AG20443 (cell line): ENCODE data around the gene RASGRP3.
"Not testable (repeated sequence)": the region's sequence is repeated elsewhere in the genome, so short reads cannot be mapped to it uniquely, and the experiment has no call there.

Experiments used
- DNase-seq: peaks from one replicate; pipeline ENCODE4 v3.0.0; 2012; ENCODE audit warnings: low spot score, mixed read lengths

Gene RASGRP3

GRCh38 chr2:33476131-33476792 is at the start of gene RASGRP3:
TSS of gene RASGRP3 (plus strand) at chr2:33476649. CDS start at chr2:33515137, 38,488 bp downstream.
- DNase-seq = peak; percentile 91

- DNase-seq = no peak
Observed at GRCh38 chr2:33426666-33427231, 49.7 kb upstream of the RASGRP3 start.

GRCh38 chr2:33430077-33430476 is 46.4 kb upstream of the RASGRP3 start:
- no peak for DNase-seq

GRCh38 chr2:33430856-33431255 is 45.6 kb upstream of the RASGRP3 start:
- no peak for DNase-seq

GRCh38 chr2:33432871-33433270 is 43.6 kb upstream of the RASGRP3 start:
- no peak for DNase-seq

GRCh38 chr2:33433279-33434235 is 42.9 kb upstream of the RASGRP3 start:
- no peak for DNase-seq

GRCh38 chr2:33435518-33435917 is 40.9 kb upstream of the RASGRP3 start:
- no peak for DNase-seq

GRCh38 chr2:33436083-33436482 is 40.4 kb upstream of the RASGRP3 start:
- DNase-seq = no peak

- peak; percentile 67 for DNase-seq
Observed at GRCh38 chr2:33437297-33437696, 39.2 kb upstream of the RASGRP3 start.

- DNase-seq = no peak
Observed at GRCh38 chr2:33437815-33438214, 38.6 kb upstream of the RASGRP3 start.

- peak; percentile 81 for DNase-seq
Observed at GRCh38 chr2:33441235-33441810, 35.1 kb upstream of the RASGRP3 start.

GRCh38 chr2:33442052-33442451 is 34.4 kb upstream of the RASGRP3 start:
- DNase-seq = not testable (repeated sequence)

GRCh38 chr2:33442528-33443079 is 33.8 kb upstream of the RASGRP3 start:
- peak; percentile 21 for DNase-seq

- peak; percentile 57 for DNase-seq
Observed at GRCh38 chr2:33443274-33443829, 33.1 kb upstream of the RASGRP3 start.

- no peak for DNase-seq
Observed at GRCh38 chr2:33444967-33445366, 31.5 kb upstream of the RASGRP3 start.

- no peak for DNase-seq
Observed at GRCh38 chr2:33448220-33448899, 28.1 kb upstream of the RASGRP3 start.

- no peak for DNase-seq
Observed at GRCh38 chr2:33451214-33451613, 25.2 kb upstream of the RASGRP3 start.

GRCh38 chr2:33451825-33452224 is 24.6 kb upstream of the RASGRP3 start:
- no peak for DNase-seq

GRCh38 chr2:33452545-33452944 is 23.9 kb upstream of the RASGRP3 start:
- no peak for DNase-seq

- no peak for DNase-seq
Observed at GRCh38 chr2:33453905-33454479, 22.5 kb upstream of the RASGRP3 start.
